Keratinocyte (primary cell): ENCODE data around the gene MOB2.

Source experiments
- CTCF ChIP-seq, 3 experiments: IDR thresholded peaks in 1 of 3; conservative IDR thresholded peaks in 1 of 3; optimal IDR thresholded peaks in 1 of 3; 2 replicates in 2 of 3; 3 replicates in 1 of 3; pipeline versions ENCODE3 to v1.5.1; 2011; ENCODE audit warnings: low read length in 3 of 3, mild to moderate bottlenecking in 3 of 3, moderate library complexity in 2 of 3, control low read depth in 1 of 3, inconsistent platforms in 1 of 3; ENCODE audit not compliant: insufficient read depth in 2 of 3; ENCODE audit errors: extremely low read depth in 1 of 3
- EZH2 ChIP-seq: IDR thresholded peaks from one replicate; pipeline ENCODE4 v1.6.1; 2012; ENCODE audit warnings: inconsistent platforms, mild to moderate bottlenecking, low read length, moderate library complexity

- TF ChIP-seq CTCF (optimal IDR thresholded peaks at IDR 0.05 in 1 of 3, IDR thresholded peaks at IDR 0.05 in 1 of 3, conservative IDR thresholded peaks at IDR 0.05 in 1 of 3; ENCODE audit: extremely low read depth in 1 of 3, insufficient read depth in 2 of 3, low read length in 3 of 3) (no peak), EZH2 (no peak)
These were observed 34.7 kb downstream of the MOB2 start for GRCh38 chr11:1451781-1452470.
